Measurements from ENCODE around the gene AGAP5. TPM values are rescaled to one million over a fixed set of nuclear protein-coding genes. Genes with fewer than 3 reads are reported as not detected.

The AGAP5 gene
- total and polyA plus RNA-seq, 2 of the 13 experiments (the other 11 are each of a cell fraction or from before 2014, with no cell fraction given) = 5.3 to 7.9 TPM

DNA sequence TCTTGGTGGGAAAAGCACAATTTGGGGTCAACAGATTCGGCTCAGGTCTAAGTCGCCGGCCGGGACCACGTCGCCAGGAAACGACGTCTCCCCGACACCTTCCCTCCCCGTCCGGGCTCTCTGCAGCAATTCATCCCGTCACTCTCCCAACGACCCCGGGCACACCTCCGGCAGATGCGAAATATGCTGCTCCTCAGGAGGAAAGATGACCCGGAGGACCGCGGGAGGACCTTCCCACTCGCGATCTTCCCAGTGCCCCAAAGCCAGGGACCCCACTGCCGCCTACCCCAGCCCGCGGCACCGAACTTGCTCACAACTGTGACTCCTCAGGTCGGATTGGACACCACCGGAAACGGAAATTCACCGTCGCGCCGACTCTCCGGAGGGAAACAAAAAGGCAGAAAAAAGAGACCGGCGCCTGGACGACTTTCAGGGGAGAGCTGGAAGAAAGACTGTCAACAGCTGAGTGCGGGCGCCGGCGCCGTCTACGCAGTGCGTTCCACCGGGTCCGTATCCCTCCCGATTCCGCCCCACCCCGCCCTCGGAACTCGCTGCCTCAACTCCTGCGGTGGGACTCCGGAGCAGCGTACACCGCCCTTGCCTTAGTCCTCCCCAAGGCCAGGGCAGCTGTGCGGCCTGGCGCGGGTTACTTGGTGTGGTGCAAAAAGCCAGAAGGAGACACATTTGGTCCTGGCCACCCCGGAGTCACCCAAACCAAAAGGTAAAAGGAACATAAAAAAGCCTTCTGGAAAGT is 32.4 kb upstream of the AGAP5 start (continued):
- TF ChIP-seq ZHX1 (CRISPR knock-in tag; IDR thresholded peaks at IDR 0.05; ENCODE audit: low read depth) (0 out of 2 replicates have a peak, but pooled peaks have one; percentile 53), SNAPC5 (CRISPR knock-in tag; IDR thresholded peaks at IDR 0.05; ENCODE audit: borderline replicate concordance) (peak; percentile 65; the same call in 1 of the 2 replicates), ZNF333 (CRISPR knock-in tag; IDR thresholded peaks at IDR 0.05; ENCODE audit: borderline replicate concordance) (peak; percentile 94; the same call in 1 of the 2 replicates), ZNF775 (CRISPR knock-in tag; IDR thresholded peaks at IDR 0.05; ENCODE audit: borderline replicate concordance) (peak; percentile 86; the same call in 1 of the 2 replicates), KDM5A (IDR thresholded peaks at IDR 0.05; ENCODE audit: borderline replicate concordance, low read length) (peak; percentile 99), ZNF580 (CRISPR knock-in tag; IDR thresholded peaks at IDR 0.05; ENCODE audit: borderline replicate concordance, low read depth) (peak; percentile 87; the same call in 1 of the 2 replicates), YEATS4 (CRISPR knock-in tag; IDR thresholded peaks at IDR 0.05; ENCODE audit: borderline replicate concordance) (peak; percentile 88), FOXC1 (CRISPR knock-in tag; IDR thresholded peaks at IDR 0.05; ENCODE audit: borderline replicate concordance) (peak; percentile 85), ARNT2 (CRISPR knock-in tag; IDR thresholded peaks at IDR 0.05; ENCODE audit: low read depth) (peak; percentile 65), SP140L (CRISPR knock-in tag; IDR thresholded peaks at IDR 0.05; ENCODE audit: borderline replicate concordance) (no peak), STAT6 (CRISPR knock-in tag; IDR thresholded peaks at IDR 0.05; ENCODE audit: borderline replicate concordance) (no peak), HNRNPLL (IDR thresholded peaks at IDR 0.05; ENCODE audit: low read depth, low read length, poor library complexity, severe bottlenecking) (peak; percentile 99), ZSCAN21 (CRISPR knock-in tag; IDR thresholded peaks at IDR 0.05; ENCODE audit: borderline replicate concordance) (peak; percentile 25; the same call in 1 of the 2 replicates), FOXP1 (IDR thresholded peaks at IDR 0.05) (no peak), FOXP1 (CRISPR knock-in tag; IDR thresholded peaks at IDR 0.05) (peak; percentile 34; the same call in 1 of the 2 replicates), FOXO1 (CRISPR knock-in tag; IDR thresholded peaks at IDR 0.05) (peak; percentile 78), ZNF703 (CRISPR knock-in tag; IDR thresholded peaks at IDR 0.05; ENCODE audit: borderline replicate concordance) (no peak; the same call in 1 of the 2 replicates), RFXAP (CRISPR knock-in tag; IDR thresholded peaks at IDR 0.05; ENCODE audit: borderline replicate concordance) (no peak), ZNF772 (CRISPR knock-in tag; IDR thresholded peaks at IDR 0.05) (peak; percentile 39; the same call in 1 of the 2 replicates), ZNF432 (CRISPR knock-in tag; IDR thresholded peaks at IDR 0.05; ENCODE audit: borderline replicate concordance) (no peak)
- TF ChIP-seq, protein P1, sequence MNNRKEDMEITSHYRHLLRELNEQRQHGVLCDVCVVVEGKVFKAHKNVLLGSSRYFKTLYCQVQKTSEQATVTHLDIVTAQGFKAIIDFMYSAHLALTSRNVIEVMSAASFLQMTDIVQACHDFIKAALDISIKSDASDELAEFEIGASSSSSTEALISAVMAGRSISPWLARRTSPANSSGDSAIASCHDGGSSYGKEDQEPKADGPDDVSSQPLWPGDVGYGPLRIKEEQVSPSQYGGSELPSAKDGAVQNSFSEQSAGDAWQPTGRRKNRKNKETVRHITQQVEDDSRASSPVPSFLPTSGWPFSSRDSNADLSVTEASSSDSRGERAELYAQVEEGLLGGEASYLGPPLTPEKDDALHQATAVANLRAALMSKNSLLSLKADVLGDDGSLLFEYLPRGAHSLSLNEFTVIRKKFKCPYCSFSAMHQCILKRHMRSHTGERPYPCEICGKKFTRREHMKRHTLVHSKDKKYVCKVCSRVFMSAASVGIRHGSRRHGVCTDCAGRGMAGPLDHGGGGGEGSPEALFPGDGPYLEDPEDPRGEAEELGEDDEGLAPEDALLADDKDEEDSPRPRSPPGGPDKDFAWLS (CRISPR knock-in tag; IDR thresholded peaks at IDR 0.05; ENCODE audit: borderline replicate concordance) = no peak

All from HepG2 (cell line).